Parathyroid adenoma (tissue), 2 donors: Measurements from ENCODE around the gene RELN.

Experiments used
- H2AFZ ChIP-seq: fragments of 300-600 bp; sonication (generic); one replicate; pipeline ENCODE4 v1.7.0; 2017; ENCODE audit warnings: antibody characterized with exemption, mild to moderate bottlenecking
- H3K27ac ChIP-seq: fragments of 300-600 bp; sonication (generic); one replicate; pipeline ENCODE4 v1.7.0; 2017
- H3K27me3 ChIP-seq: fragments of 300-600 bp; sonication (generic); one replicate; pipeline ENCODE4 v1.7.0; 2017; ENCODE audit warnings: low read length; ENCODE audit not compliant: control insufficient read depth, insufficient read depth
- H3K36me3 ChIP-seq: fragments of 300-600 bp; sonication (generic); one replicate; pipeline ENCODE4 v1.7.0; 2017; ENCODE audit warnings: low read length; ENCODE audit not compliant: control insufficient read depth, insufficient read depth
- H3K4me1 ChIP-seq: fragments of 300-600 bp; sonication (generic); one replicate; pipeline ENCODE4 v1.7.0; 2017; ENCODE audit warnings: control low read depth
- H3K4me2 ChIP-seq: fragments of 300-600 bp; sonication (generic); one replicate; pipeline ENCODE4 v1.7.0; 2017; ENCODE audit warnings: low read length
- H3K4me3 ChIP-seq: fragments of 300-600 bp; sonication (generic); one replicate; pipeline ENCODE4 v1.7.0; 2017; ENCODE audit warnings: low read depth, low read length
- H3K79me2 ChIP-seq: fragments of 300-600 bp; sonication (generic); one replicate; pipeline ENCODE4 v1.7.0; 2017; ENCODE audit warnings: control low read depth
- H3K9ac ChIP-seq: fragments of 300-600 bp; sonication (generic); one replicate; pipeline ENCODE4 v1.7.0; 2017; ENCODE audit warnings: mild to moderate bottlenecking
- H3K9me3 ChIP-seq: fragments of 300-600 bp; sonication (generic); one replicate; pipeline ENCODE4 v1.7.0; 2017; ENCODE audit warnings: low read length; ENCODE audit not compliant: control insufficient read depth
- CTCF ChIP-seq: fragments of 300-600 bp; sonication (generic); IDR thresholded peaks from one replicate; pipeline ENCODE4 v1.7.0; 2017; ENCODE audit warnings: antibody characterized with exemption, mild to moderate bottlenecking
- donor health status: primary hyperparathyroidism.

Gene RELN

GRCh38 chr7:103718482-103719061 is 270.9 kb downstream of the RELN start:
- H3K4me3 ChIP-seq, result no peak overlapping the region
- H3K36me3 ChIP-seq, result no peaks in the 10 kb centered on the region
- H3K9ac ChIP-seq, result no peak overlapping the region
- no peak overlapping the region for H3K4me2 ChIP-seq
- H2AFZ ChIP-seq, result no peak overlapping the region
- H3K4me1 ChIP-seq, result no peaks in the 10 kb centered on the region
- TF ChIP-seq CTCF, result no peak
- H3K9me3 ChIP-seq, result no peaks in the 10 kb centered on the region
- H3K79me2 ChIP-seq, result no peaks in the 10 kb centered on the region
- H3K27me3 ChIP-seq, result no peaks in the 10 kb centered on the region
- no peak overlapping the region for H3K27ac ChIP-seq

- Histone ChIP-seq H3K36me3 (no peaks in the 10 kb centered on the region), H2AFZ (no peak overlapping the region), H3K27me3 (no peaks in the 10 kb centered on the region), H3K4me3 (no peak overlapping the region), H3K9me3 (no peaks in the 10 kb centered on the region), H3K79me2 (no peaks in the 10 kb centered on the region), H3K4me2 (no peak overlapping the region), H3K27ac (no peak overlapping the region), H3K4me1 (no peaks in the 10 kb centered on the region), H3K9ac (no peak overlapping the region)
- no peak for TF ChIP-seq CTCF
Measured at GRCh38 chr7:103717574-103717973, 271.9 kb downstream of the RELN start.

GRCh38 chr7:103715376-103716120 is 273.9 kb downstream of the RELN start:
- Histone ChIP-seq H3K79me2 (no peaks in the 10 kb centered on the region), H2AFZ (no peak overlapping the region), H3K4me2 (no peak overlapping the region), H3K4me1 (no peaks in the 10 kb centered on the region), H3K27ac (no peak overlapping the region), H3K9me3 (no peaks in the 10 kb centered on the region), H3K36me3 (no peaks in the 10 kb centered on the region), H3K9ac (no peak overlapping the region), H3K27me3 (no peaks in the 10 kb centered on the region), H3K4me3 (no peak overlapping the region)
- TF ChIP-seq CTCF, result no peak

- no peak overlapping the region for H3K4me2 ChIP-seq
- TF ChIP-seq CTCF, result no peak
- H3K79me2 ChIP-seq, result no peaks in the 10 kb centered on the region
- H3K4me3 ChIP-seq, result no peak overlapping the region
- no peaks in the 10 kb centered on the region for H3K36me3 ChIP-seq
- H3K9me3 ChIP-seq, result no peaks in the 10 kb centered on the region
- no peak overlapping the region for H3K27ac ChIP-seq
- no peaks in the 10 kb centered on the region for H3K27me3 ChIP-seq
- no peaks in the 10 kb centered on the region for H3K4me1 ChIP-seq
- H2AFZ ChIP-seq, result no peak overlapping the region
- no peak overlapping the region for H3K9ac ChIP-seq
Measured at GRCh38 chr7:103714376-103714927, 275.0 kb downstream of the RELN start.
